WTC11 (cell line): ENCODE data around the gene GCK. TPM values are rescaled to one million over a fixed set of nuclear protein-coding genes. Genes with fewer than 3 reads are reported as not detected.

Experiments
- ATAC-seq: fragments of 200-7000 bp; cut with Tn5 transposase; 2 replicates; pipeline ENCODE4 v1.10.0; 2021; ENCODE audit warnings: mild to moderate bottlenecking, moderate library complexity
- CTCF ChIA-PET: fragments of 300-600 bp; sonication (Branson Sonifier 250); formaldehyde crosslinking; loops from one replicate; lab custom pipeline; 2021; ENCODE audit warnings: antibody characterized with exemption; lab: Charles Lee
- POLR2A ChIA-PET: fragments of 350-600 bp; sonication (Branson Sonifier 250); formaldehyde crosslinking; loops from one replicate; lab custom pipeline; 2021; ENCODE audit warnings: antibody characterized with exemption; lab: Charles Lee
- DNase-seq: peaks from one replicate; pipeline ENCODE4 v3.0.0; 2021; ENCODE audit warnings: low spot score
- H3K27ac Mint-ChIP-seq: 2 replicates; pipeline ENCODE4 v1.8.0; 2021; ENCODE audit warnings: mixed read lengths
- H3K27me3 Mint-ChIP-seq: 2 replicates; pipeline ENCODE4 v1.8.0; 2021; ENCODE audit warnings: low read depth, mild to moderate bottlenecking, moderate library complexity, mixed read lengths
- H3K36me3 Mint-ChIP-seq: 2 replicates; pipeline ENCODE4 v1.8.0; 2021; ENCODE audit warnings: mixed read lengths
- H3K4me1 Mint-ChIP-seq: 2 replicates; pipeline ENCODE4 v1.8.0; 2022; ENCODE audit warnings: mixed read lengths
- H3K4me3 Mint-ChIP-seq: 2 replicates; pipeline ENCODE4 v1.8.0; 2021; ENCODE audit warnings: mild to moderate bottlenecking, moderate library complexity, mixed read lengths
- H3K9me3 Mint-ChIP-seq: 2 replicates; pipeline ENCODE4 v1.8.0; 2021; ENCODE audit warnings: mixed read lengths
- ARID4B ChIP-seq: sonication (generic); formaldehyde crosslinking; IDR thresholded peaks from 2 replicates; pipeline ENCODE4 v1.8.0; 2023; ENCODE audit warnings: missing genetic modification reagents, mild to moderate bottlenecking, borderline replicate concordance
- ATF3 ChIP-seq: sonication (generic); formaldehyde crosslinking; conservative IDR thresholded peaks from 2 replicates; pipeline ENCODE4 v1.8.1; 2022; ENCODE audit warnings: mild to moderate bottlenecking, missing genetic modification reagents
- E2F5 ChIP-seq: sonication (generic); formaldehyde crosslinking; IDR thresholded peaks from 2 replicates; pipeline ENCODE4 v1.8.1; 2022; ENCODE audit warnings: mild to moderate bottlenecking, moderate library complexity, missing genetic modification reagents
- EMX1 ChIP-seq: fragments of 250-450 bp; sonication (Bioruptor Pico); IDR thresholded peaks from 2 replicates; pipeline ENCODE4 v1.8.0; 2021; ENCODE audit warnings: mild to moderate bottlenecking
- FOXJ3 ChIP-seq: sonication (generic); formaldehyde crosslinking; IDR thresholded peaks from 2 replicates; pipeline ENCODE4 v1.9.0; 2021; ENCODE audit warnings: missing genetic modification reagents, mild to moderate bottlenecking, borderline replicate concordance
- HMGXB4 ChIP-seq: sonication (generic); formaldehyde crosslinking; IDR thresholded peaks from 2 replicates; pipeline ENCODE4 v1.8.1; 2023; ENCODE audit warnings: mild to moderate bottlenecking, moderate library complexity, missing genetic modification reagents
- IRF1 ChIP-seq: sonication (generic); formaldehyde crosslinking; IDR thresholded peaks from 2 replicates; pipeline ENCODE4 v1.8.0; 2023; ENCODE audit warnings: missing genetic modification reagents
- JUN ChIP-seq: sonication (generic); formaldehyde crosslinking; IDR thresholded peaks from 2 replicates; pipeline ENCODE4 v1.8.0; 2023; ENCODE audit warnings: mild to moderate bottlenecking, missing genetic modification reagents
- MAX ChIP-seq: sonication (generic); formaldehyde crosslinking; IDR thresholded peaks from 2 replicates; pipeline ENCODE4 v1.8.0; 2022; ENCODE audit warnings: mild to moderate bottlenecking, missing genetic modification reagents
- MLX ChIP-seq: sonication (generic); formaldehyde crosslinking; IDR thresholded peaks from 2 replicates; pipeline ENCODE4 v1.8.1; 2023; ENCODE audit warnings: mild to moderate bottlenecking, missing genetic modification reagents, moderate library complexity
- SMAD3 ChIP-seq: sonication (generic); formaldehyde crosslinking; IDR thresholded peaks from 2 replicates; pipeline ENCODE4 v1.8.0; 2022; ENCODE audit warnings: missing genetic modification reagents, mild to moderate bottlenecking, borderline replicate concordance
- SMAD4 ChIP-seq: sonication (generic); formaldehyde crosslinking; IDR thresholded peaks from 2 replicates; pipeline ENCODE4 v1.8.0; 2022; ENCODE audit warnings: mild to moderate bottlenecking, missing genetic modification reagents
- STAT6 ChIP-seq: sonication (generic); formaldehyde crosslinking; conservative IDR thresholded peaks from 2 replicates; pipeline ENCODE4 v1.8.1; 2023; ENCODE audit warnings: mild to moderate bottlenecking, low read depth, missing genetic modification reagents, moderate library complexity
- TEAD1 ChIP-seq: sonication (generic); formaldehyde crosslinking; IDR thresholded peaks from 2 replicates; pipeline ENCODE4 v1.8.0; 2022; ENCODE audit warnings: mild to moderate bottlenecking, missing genetic modification reagents
- USF1 ChIP-seq: sonication (generic); formaldehyde crosslinking; IDR thresholded peaks from 2 replicates; pipeline ENCODE4 v1.8.0; 2022; ENCODE audit warnings: mild to moderate bottlenecking, missing genetic modification reagents
- USF2 ChIP-seq: sonication (generic); formaldehyde crosslinking; IDR thresholded peaks from 2 replicates; pipeline ENCODE4 v1.8.1; 2023; ENCODE audit warnings: mild to moderate bottlenecking, missing genetic modification reagents, moderate library complexity
- ZNF121 ChIP-seq: sonication (generic); formaldehyde crosslinking; IDR thresholded peaks from 2 replicates; pipeline ENCODE4 v1.8.0; 2023; ENCODE audit warnings: missing genetic modification reagents
- ZNF138 ChIP-seq: sonication (generic); formaldehyde crosslinking; conservative IDR thresholded peaks from 2 replicates; pipeline ENCODE4 v1.8.1; 2022; ENCODE audit warnings: mild to moderate bottlenecking, moderate library complexity, missing genetic modification reagents
- ZNF219 ChIP-seq: sonication (generic); formaldehyde crosslinking; IDR thresholded peaks from 2 replicates; pipeline ENCODE4 v1.8.0; 2023; ENCODE audit warnings: missing genetic modification reagents, mild to moderate bottlenecking, borderline replicate concordance
- ZNF512 ChIP-seq: sonication (generic); formaldehyde crosslinking; IDR thresholded peaks from 2 replicates; pipeline ENCODE4 v1.8.1; 2022; ENCODE audit warnings: missing genetic modification reagents, borderline replicate concordance
- total RNA-seq: library from RNA; stranded (reverse); gene quantifications from 3 replicates; pipeline ENCODE4 v1.2.3, GENCODE V29; 2021

Gene GCK
- total RNA-seq, 1 experiment from 2014 or later, result 3.3 TPM

- TF ChIP-seq FOXJ3 (CRISPR knock-in tag), result no peak
- TF ChIP-seq STAT6 (CRISPR knock-in tag), result no peak
- TF ChIP-seq MAX, result no peak
- no peak for TF ChIP-seq SMAD3 (CRISPR knock-in tag)
- TF ChIP-seq ZNF121 (CRISPR knock-in tag), result no peak
- TF ChIP-seq ZNF512 (CRISPR knock-in tag), result no peak
- no peak for TF ChIP-seq SMAD4 (CRISPR knock-in tag)
- TF ChIP-seq, all 79 proteins: peak for 0
These were observed 5.4 kb upstream of the GCK start (continued) for GRCh38 chr7:44194562-44195145.

- ChIA-PET POLR2A (no interaction called here), CTCF (no interaction called here)
- H3K4me1 Mint-ChIP-seq, result peaks cover 2% of the 10 kb centered on the region
- no peak for ATAC-seq
- H3K27ac Mint-ChIP-seq, result no peak overlapping the region
- peaks cover 16% of the 10 kb centered on the region for H3K27me3 Mint-ChIP-seq
- TF ChIP-seq USF1 (CRISPR knock-in tag) (no peak), ZNF138 (CRISPR knock-in tag) (no peak), E2F5 (no peak), ATF3 (CRISPR knock-in tag) (no peak), TEAD1 (CRISPR knock-in tag) (no peak), MLX (CRISPR knock-in tag) (no peak), ZNF219 (CRISPR knock-in tag) (no peak), ARID4B (CRISPR knock-in tag) (no peak), FOXJ3 (CRISPR knock-in tag) (no peak), IRF1 (CRISPR knock-in tag) (no peak), JUN (CRISPR knock-in tag) (no peak), USF2 (no peak), HMGXB4 (CRISPR knock-in tag) (no peak), EMX1 (no peak)
- no peak overlapping the region for H3K4me3 Mint-ChIP-seq
- no peaks in the 10 kb centered on the region for H3K36me3 Mint-ChIP-seq
- H3K9me3 Mint-ChIP-seq, result peaks cover 8% of the 10 kb centered on the region
- no peak for DNase-seq
These were observed 4.8 kb upstream of the GCK start for GRCh38 chr7:44194069-44194468.
